Tibial nerve (tissue), 4 donors: Measurements from ENCODE around the gene CCIN.

Experiments
- EP300 ChIP-seq, 2 donors: sonication (generic); formaldehyde crosslinking; IDR thresholded peaks; one replicate each; pipeline ENCODE4 v1.6.1; 2017; ENCODE audit warnings: antibody characterized with exemption in 2 of 2, mild to moderate bottlenecking in 1 of 2
- POLR2A ChIP-seq, 2 donors: fragments of 450-650 bp; IDR thresholded peaks; one replicate each; pipeline ENCODE4 v1.6.1; 2017; ENCODE audit warnings: antibody characterized with exemption in 2 of 2, mild to moderate bottlenecking in 2 of 2, moderate library complexity in 2 of 2
- TF ChIP-seq, protein P1 (sequence below), 5 experiments: fragments of 200-600 bp in 3 of 5; fragments of 450-650 bp in 2 of 5; sonication (generic) in 3 of 5; IDR thresholded peaks; one replicate each; pipeline ENCODE4 v1.5.1; 2016 to 2019; ENCODE audit warnings: antibody characterized with exemption in 5 of 5, mild to moderate bottlenecking in 3 of 5, moderate library complexity in 2 of 5

DNA sequence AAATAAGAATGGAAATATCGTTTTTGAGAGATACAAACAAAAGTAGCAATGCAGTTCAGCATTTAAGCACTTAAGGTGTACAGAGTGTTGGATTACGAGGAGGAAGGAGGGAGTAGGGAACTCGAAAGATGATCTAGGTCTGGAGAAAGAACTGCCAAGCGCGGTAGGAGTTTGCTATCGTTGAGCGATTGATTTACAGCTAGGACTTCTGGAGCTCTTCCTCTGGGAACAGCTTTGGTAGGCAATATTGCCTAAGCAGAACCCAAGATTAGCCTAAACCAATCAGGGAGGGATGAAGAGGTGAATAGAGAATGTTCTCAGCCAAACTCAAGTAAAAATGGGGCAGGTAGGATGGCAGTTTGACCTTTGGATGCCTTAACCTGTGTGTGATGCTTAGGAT lies 22.5 kb downstream of the CCIN start:
- TF ChIP-seq, protein P1, sequence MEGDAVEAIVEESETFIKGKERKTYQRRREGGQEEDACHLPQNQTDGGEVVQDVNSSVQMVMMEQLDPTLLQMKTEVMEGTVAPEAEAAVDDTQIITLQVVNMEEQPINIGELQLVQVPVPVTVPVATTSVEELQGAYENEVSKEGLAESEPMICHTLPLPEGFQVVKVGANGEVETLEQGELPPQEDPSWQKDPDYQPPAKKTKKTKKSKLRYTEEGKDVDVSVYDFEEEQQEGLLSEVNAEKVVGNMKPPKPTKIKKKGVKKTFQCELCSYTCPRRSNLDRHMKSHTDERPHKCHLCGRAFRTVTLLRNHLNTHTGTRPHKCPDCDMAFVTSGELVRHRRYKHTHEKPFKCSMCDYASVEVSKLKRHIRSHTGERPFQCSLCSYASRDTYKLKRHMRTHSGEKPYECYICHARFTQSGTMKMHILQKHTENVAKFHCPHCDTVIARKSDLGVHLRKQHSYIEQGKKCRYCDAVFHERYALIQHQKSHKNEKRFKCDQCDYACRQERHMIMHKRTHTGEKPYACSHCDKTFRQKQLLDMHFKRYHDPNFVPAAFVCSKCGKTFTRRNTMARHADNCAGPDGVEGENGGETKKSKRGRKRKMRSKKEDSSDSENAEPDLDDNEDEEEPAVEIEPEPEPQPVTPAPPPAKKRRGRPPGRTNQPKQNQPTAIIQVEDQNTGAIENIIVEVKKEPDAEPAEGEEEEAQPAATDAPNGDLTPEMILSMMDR (IDR thresholded peaks at IDR 0.05) = no peak
- TF ChIP-seq POLR2A (IDR thresholded peaks at IDR 0.05) (no peak), EP300 (IDR thresholded peaks at IDR 0.05) (no peak)
